A673 (cell line): ENCODE measurements around the gene MBIP. TPM values are rescaled to one million over a fixed set of nuclear protein-coding genes. Genes with fewer than 3 reads are reported as not detected.

Source experiments
- BruUV-seq: library from RNA; stranded (reverse); fragments of 400-500 nt; replicated peaks from 2 replicates; lab custom pipeline; 2021; lab: Mats Ljungman, UMichigan
- CTCF ChIA-PET: fragments of 300-600 bp; sonication (Branson Sonifier 250); formaldehyde crosslinking; loops from one replicate; lab custom pipeline; 2022; ENCODE audit warnings: antibody characterized with exemption; lab: Charles Lee
- POLR2A ChIA-PET: fragments of 300-600 bp; sonication (Branson Sonifier 250); formaldehyde crosslinking; loops from one replicate; lab custom pipeline; 2022; ENCODE audit warnings: antibody characterized with exemption; ENCODE audit not compliant: low non-redundant PET; lab: Charles Lee
- DNase-seq: peaks from one replicate; pipeline ENCODE4 v3.0.0-alpha.2; 2015; ENCODE audit warnings: low spot score
- H3K27ac ChIP-seq: fragments of 200-600 bp; sonication (generic); 2 replicates; pipeline ENCODE4 v1.5.1; 2016; ENCODE audit warnings: mixed run types, low read depth, mild to moderate bottlenecking, mixed read lengths, antibody characterized with exemption, low read length; ENCODE audit not compliant: poor library complexity, severe bottlenecking
- H3K27me3 ChIP-seq: fragments of 200-600 bp; sonication (generic); replicated peaks from 2 replicates; pipeline ENCODE4 v1.6.1; 2017; ENCODE audit warnings: mixed run types, low read depth, mild to moderate bottlenecking, mixed read lengths, antibody characterized with exemption, low read length; ENCODE audit not compliant: insufficient read depth, poor library complexity
- H3K36me3 ChIP-seq: fragments of 200-600 bp; sonication (generic); 2 replicates; pipeline ENCODE4 v1.6.1; 2016; ENCODE audit warnings: mixed run types, mild to moderate bottlenecking, mixed read lengths, antibody characterized with exemption, low read length; ENCODE audit not compliant: insufficient read depth, poor library complexity, severe bottlenecking
- H3K4me1 ChIP-seq: fragments of 200-600 bp; sonication (generic); 2 replicates; pipeline ENCODE4 v1.6.1; 2017; ENCODE audit warnings: mixed run types, mild to moderate bottlenecking, mixed read lengths, antibody characterized with exemption, low read length; ENCODE audit not compliant: insufficient read depth, poor library complexity, severe bottlenecking
- H3K4me3 ChIP-seq: fragments of 200-600 bp; sonication (generic); 2 replicates; pipeline ENCODE4 v1.5.1; 2016; ENCODE audit warnings: low read depth, mixed run types, mild to moderate bottlenecking, mixed read lengths, low read length; ENCODE audit not compliant: poor library complexity, severe bottlenecking
- H3K9me3 ChIP-seq: fragments of 200-600 bp; sonication (generic); 2 replicates; pipeline ENCODE4 v1.6.1; 2016; ENCODE audit warnings: mixed run types, low read depth, mild to moderate bottlenecking, mixed read lengths, antibody characterized with exemption, low read length; ENCODE audit not compliant: poor library complexity, severe bottlenecking
- CTCF ChIP-seq: fragments of 300-800, 200-600 bp; sonication (generic); conservative IDR thresholded peaks from 2 replicates; pipeline ENCODE4 v1.5.1; 2017; ENCODE audit warnings: low read depth, mild to moderate bottlenecking, antibody characterized with exemption, low read length, moderate library complexity, mixed read lengths
- EZH2 ChIP-seq: fragments of 200-600 bp; sonication (generic); IDR thresholded peaks from 2 replicates; pipeline ENCODE4 v1.6.1; 2017; ENCODE audit warnings: borderline replicate concordance, low read depth, mild to moderate bottlenecking, mixed read lengths, antibody characterized with exemption, low read length; ENCODE audit not compliant: poor library complexity, severe bottlenecking
- intact Hi-C: fragments of 100-400 bp; cut with micrococcal nuclease; formaldehyde crosslinking; loops from one replicate; pipeline ENCODE4 v1.10.0; 2022; ENCODE audit not compliant: unreplicated experiment
- total RNA-seq: library from RNA; stranded (reverse); gene quantifications from 2 replicates; pipeline ENCODE4 v1.2.3, GENCODE V29; 2021

Gene MBIP
- total RNA-seq, 1 experiment from 2014 or later: 23.2 TPM

GRCh38 chr14:36302823-36303222 lies 17.6 kb downstream of the MBIP start:
- CTCF ChIA-PET: no interaction called here
- peaks cover 40% of the 10 kb centered on the region for H3K36me3 ChIP-seq

GRCh38 chr14:36301159-36301558 lies 19.3 kb downstream of the MBIP start:
- no peak for DNase-seq
- POLR2A ChIA-PET: no interaction called here

More at GRCh38 chr14:36302823-36303222, 17.6 kb downstream of the MBIP start:
- POLR2A ChIA-PET: no interaction called here
- no peak for DNase-seq
- intact Hi-C loops: no loop called here
- Histone ChIP-seq H3K27me3 (no peaks in the 10 kb centered on the region), H3K9me3 (no peaks in the 10 kb centered on the region), H3K4me3 (no peak overlapping the region), H3K27ac (no peak overlapping the region), H3K4me1 (no peaks in the 10 kb centered on the region)
- BruUV-seq: no TSS peak
- TF ChIP-seq EZH2: no peak
- TF ChIP-seq CTCF: no peak

GRCh38 chr14:36300337-36300736 lies 20.1 kb downstream of the MBIP start:
- no peak for TF ChIP-seq EZH2
- TF ChIP-seq CTCF: no peak
- ChIA-PET CTCF (no interaction called here), POLR2A (no interaction called here)
- Histone ChIP-seq H3K9me3 (no peaks in the 10 kb centered on the region), H3K4me1 (no peaks in the 10 kb centered on the region), H3K27me3 (no peaks in the 10 kb centered on the region), H3K36me3 (peaks cover 36% of the 10 kb centered on the region), H3K27ac (no peak overlapping the region), H3K4me3 (no peak overlapping the region)
- no peak for DNase-seq
- intact Hi-C loops: no loop called here
- no TSS peak for BruUV-seq

More at GRCh38 chr14:36301159-36301558, 19.3 kb downstream of the MBIP start:
- no peak overlapping the region for H3K4me3 ChIP-seq
- H3K36me3 ChIP-seq: peaks cover 36% of the 10 kb centered on the region
- intact Hi-C loops: no loop called here
- BruUV-seq: no TSS peak
- H3K27me3 ChIP-seq: no peaks in the 10 kb centered on the region
- H3K27ac ChIP-seq: no peak overlapping the region
- CTCF ChIA-PET: no interaction called here
- TF ChIP-seq EZH2: no peak
- TF ChIP-seq CTCF: no peak
- H3K9me3 ChIP-seq: no peaks in the 10 kb centered on the region
- H3K4me1 ChIP-seq: no peaks in the 10 kb centered on the region
